Fibroblast of mammary gland (primary cell): ENCODE measurements around the gene OXNAD1.

ENCODE experiments used
- DNase-seq: peaks from one replicate; pipeline ENCODE4 v3.0.0-alpha.2; 2010; ENCODE audit warnings: low read depth
- H3K4me3 ChIP-seq: 2 replicates; pipeline ENCODE4 v1.5.1; 2011; ENCODE audit warnings: low read depth, mild to moderate bottlenecking, low read length, moderate library complexity; ENCODE audit not compliant: control insufficient read depth
- TF ChIP-seq, protein P1 (sequence below): conservative IDR thresholded peaks from 2 replicates; pipeline ENCODE4 v1.5.1; 2011; ENCODE audit warnings: low read depth, low read length, inconsistent platforms; ENCODE audit not compliant: control insufficient read depth, insufficient read depth

OXNAD1 gene

GRCh38 chr3:16300307-16300706, 35.3 kb downstream of the OXNAD1 start:
- TF ChIP-seq, protein P1, sequence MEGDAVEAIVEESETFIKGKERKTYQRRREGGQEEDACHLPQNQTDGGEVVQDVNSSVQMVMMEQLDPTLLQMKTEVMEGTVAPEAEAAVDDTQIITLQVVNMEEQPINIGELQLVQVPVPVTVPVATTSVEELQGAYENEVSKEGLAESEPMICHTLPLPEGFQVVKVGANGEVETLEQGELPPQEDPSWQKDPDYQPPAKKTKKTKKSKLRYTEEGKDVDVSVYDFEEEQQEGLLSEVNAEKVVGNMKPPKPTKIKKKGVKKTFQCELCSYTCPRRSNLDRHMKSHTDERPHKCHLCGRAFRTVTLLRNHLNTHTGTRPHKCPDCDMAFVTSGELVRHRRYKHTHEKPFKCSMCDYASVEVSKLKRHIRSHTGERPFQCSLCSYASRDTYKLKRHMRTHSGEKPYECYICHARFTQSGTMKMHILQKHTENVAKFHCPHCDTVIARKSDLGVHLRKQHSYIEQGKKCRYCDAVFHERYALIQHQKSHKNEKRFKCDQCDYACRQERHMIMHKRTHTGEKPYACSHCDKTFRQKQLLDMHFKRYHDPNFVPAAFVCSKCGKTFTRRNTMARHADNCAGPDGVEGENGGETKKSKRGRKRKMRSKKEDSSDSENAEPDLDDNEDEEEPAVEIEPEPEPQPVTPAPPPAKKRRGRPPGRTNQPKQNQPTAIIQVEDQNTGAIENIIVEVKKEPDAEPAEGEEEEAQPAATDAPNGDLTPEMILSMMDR: no peak
- no peak for DNase-seq
- no peak overlapping the region for H3K4me3 ChIP-seq

- TF ChIP-seq, protein P1: no peak
- H3K4me3 ChIP-seq: no peak overlapping the region
- DNase-seq: no peak
These were observed 35.9 kb downstream of the OXNAD1 start for GRCh38 chr3:16300881-16301359.

- TF ChIP-seq, protein P1: no peak
- no peak overlapping the region for H3K4me3 ChIP-seq
- no peak for DNase-seq
These were observed 36.5 kb downstream of the OXNAD1 start for GRCh38 chr3:16301507-16301906.

GRCh38 chr3:16302082-16302631, 37.1 kb downstream of the OXNAD1 start:
- no peak for DNase-seq
- TF ChIP-seq, protein P1: no peak
- no peak overlapping the region for H3K4me3 ChIP-seq

DNA sequence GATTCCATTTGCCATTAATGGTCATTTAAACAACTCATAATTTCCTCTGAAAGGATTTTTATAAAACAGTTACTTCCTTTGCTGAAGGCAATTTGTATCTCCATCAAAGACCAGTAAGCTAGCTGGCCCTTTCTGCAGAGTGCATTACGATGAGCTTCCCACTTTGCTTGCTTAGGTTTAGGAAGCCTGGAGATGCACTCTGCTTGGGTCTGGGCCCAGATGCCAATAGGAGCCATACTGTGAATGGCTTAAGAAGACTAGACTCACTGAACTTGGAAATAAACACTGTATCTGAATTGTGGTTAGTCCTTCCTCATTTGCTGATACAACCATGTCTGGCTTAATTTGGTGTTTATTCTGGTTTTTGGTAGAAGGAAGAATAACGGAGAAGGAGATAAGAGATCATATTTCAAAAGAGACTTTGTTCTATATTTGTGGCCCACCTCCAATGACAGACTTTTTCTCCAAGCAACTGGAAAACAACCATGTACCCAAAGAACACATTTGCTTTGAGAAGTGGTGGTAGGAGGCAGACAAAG, 38.1 kb downstream of the OXNAD1 start:
- TF ChIP-seq, protein P1: no peak
- no peak overlapping the region for H3K4me3 ChIP-seq
- no peak for DNase-seq

DNA sequence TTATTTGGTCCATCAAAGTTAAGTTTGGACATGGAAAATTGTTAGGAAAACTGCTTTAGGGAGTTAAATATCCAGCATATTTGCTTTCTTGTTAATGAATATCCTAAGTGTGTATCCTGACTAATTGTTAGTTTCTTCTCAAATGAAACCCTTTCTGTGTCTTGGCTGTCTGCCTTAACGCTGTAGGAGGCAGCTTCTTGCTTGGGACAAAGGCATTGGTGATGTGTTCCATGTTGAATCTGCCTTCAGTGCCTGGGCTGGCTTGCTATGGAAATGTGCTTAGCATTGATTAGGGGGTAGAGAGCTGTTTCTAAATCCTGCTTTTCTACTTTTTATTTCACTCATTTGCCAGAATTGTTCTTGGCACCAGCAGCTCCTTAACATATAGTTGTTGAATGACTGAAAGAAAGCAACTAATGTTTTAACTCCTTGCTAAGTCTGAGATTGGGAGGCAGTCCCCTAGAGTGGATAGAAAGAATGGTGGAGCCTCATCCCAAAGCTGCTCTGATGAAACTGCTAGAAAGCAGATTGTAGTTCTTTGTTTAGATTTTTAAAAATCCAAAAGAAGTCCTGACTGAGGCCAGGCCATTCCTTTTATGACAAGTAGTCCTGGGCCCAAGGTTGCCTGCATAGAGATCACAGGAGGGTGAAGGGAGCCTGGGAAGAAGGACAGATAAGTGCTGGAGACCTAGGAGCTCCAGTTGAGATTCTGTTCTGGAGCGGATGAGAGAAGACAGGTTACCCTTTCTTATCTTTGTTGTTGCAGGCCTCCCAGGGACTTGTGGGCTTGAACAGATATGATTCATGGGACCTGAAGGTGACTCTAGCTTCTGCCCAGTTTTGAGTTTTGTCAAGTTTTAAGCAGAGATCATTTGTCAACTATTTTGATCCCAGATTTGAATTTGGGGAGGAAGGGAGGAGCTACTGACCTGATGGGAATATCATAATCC, 39.3 kb downstream of the OXNAD1 start:
- TF ChIP-seq, protein P1: no peak
- no peak for DNase-seq
- no peak overlapping the region for H3K4me3 ChIP-seq
